MM.1S (cell line): ENCODE measurements around the gene PTPN1.
A peak's percentile ranks its signal among the peaks of the same experiment; 100 is the strongest.

Experiments used
- DNase-seq: peaks from one replicate; pipeline ENCODE4 v3.0.0-alpha.2; 2015
- H2AFZ ChIP-seq: fragments of 300-600 bp; sonication (generic); 2 replicates; pipeline ENCODE4 v1.6.0; 2016; ENCODE audit warnings: antibody characterized with exemption, low read length
- H3F3A ChIP-seq: fragments of 300-600 bp; sonication (generic); 2 replicates; pipeline ENCODE4 v1.6.1; 2016; ENCODE audit warnings: mild to moderate bottlenecking, antibody characterized with exemption, low read length, moderate library complexity, mixed read lengths; ENCODE audit not compliant: insufficient read depth
- H3K27ac ChIP-seq: fragments of 300-600 bp; sonication (generic); 2 replicates; pipeline ENCODE4 v1.5.1; 2016; ENCODE audit warnings: mild to moderate bottlenecking, low read length
- H3K27me3 ChIP-seq: fragments of 300-600 bp; sonication (generic); replicated peaks from 2 replicates; pipeline ENCODE4 v1.6.0; 2016; ENCODE audit warnings: low read length; ENCODE audit not compliant: insufficient read depth
- H3K36me3 ChIP-seq: fragments of 300-600 bp; sonication (generic); replicated peaks from 2 replicates; pipeline ENCODE4 v1.6.1; 2016; ENCODE audit warnings: mild to moderate bottlenecking, low read length, mixed read lengths; ENCODE audit not compliant: insufficient read depth
- H3K4me1 ChIP-seq: fragments of 300-600 bp; sonication (generic); 2 replicates; pipeline ENCODE4 v1.6.1; 2016; ENCODE audit warnings: low read length, mixed read lengths
- H3K4me2 ChIP-seq: fragments of 300-600 bp; sonication (generic); 2 replicates; pipeline ENCODE4 v1.6.0; 2016; ENCODE audit warnings: low read depth, low read length
- H3K4me3 ChIP-seq: fragments of 300-600 bp; sonication (generic); 2 replicates; pipeline ENCODE4 v1.5.1; 2016; ENCODE audit warnings: low read length, mixed read lengths
- H3K79me2 ChIP-seq: fragments of 300-600 bp; sonication (generic); 2 replicates; pipeline ENCODE4 v1.6.1; 2016; ENCODE audit warnings: mixed run types, low read length, mixed read lengths
- H3K9ac ChIP-seq: fragments of 300-600 bp; sonication (generic); 2 replicates; pipeline ENCODE4 v1.6.1; 2016; ENCODE audit warnings: low read length, mixed read lengths
- H3K9me2 ChIP-seq: fragments of 300-600 bp; sonication (generic); replicated peaks from 2 replicates; pipeline ENCODE4 v1.6.1; 2016; ENCODE audit warnings: mild to moderate bottlenecking, low read length, mixed read lengths; ENCODE audit not compliant: insufficient read depth
- H3K9me3 ChIP-seq: fragments of 300-600 bp; sonication (generic); replicated peaks from 2 replicates; pipeline ENCODE4 v1.6.1; 2016; ENCODE audit warnings: mild to moderate bottlenecking, low read length, mixed read lengths; ENCODE audit not compliant: insufficient read depth
- H4K20me1 ChIP-seq: fragments of 300-600 bp; sonication (generic); 2 replicates; pipeline ENCODE4 v1.6.1; 2016; ENCODE audit warnings: mild to moderate bottlenecking, low read length, moderate library complexity, mixed read lengths; ENCODE audit not compliant: insufficient read depth
- EZH2 ChIP-seq: fragments of 300-600 bp; sonication (generic); optimal IDR thresholded peaks from 2 replicates; pipeline ENCODE3; 2017; ENCODE audit warnings: low read depth, mild to moderate bottlenecking, antibody characterized with exemption, low read length, mixed read lengths
- EZH2phosphoT487 ChIP-seq: fragments of 300-600 bp; sonication (generic); IDR thresholded peaks from 2 replicates; pipeline ENCODE4 v1.6.1; 2018; ENCODE audit warnings: antibody characterized with exemption, low read length
- TF ChIP-seq, protein P1 (sequence below): fragments of 300-600 bp; sonication (generic); IDR thresholded peaks from 2 replicates; pipeline ENCODE4 v1.5.1; 2016; ENCODE audit warnings: antibody characterized with exemption, low read length, mixed read lengths

PTPN1 gene

DNA sequence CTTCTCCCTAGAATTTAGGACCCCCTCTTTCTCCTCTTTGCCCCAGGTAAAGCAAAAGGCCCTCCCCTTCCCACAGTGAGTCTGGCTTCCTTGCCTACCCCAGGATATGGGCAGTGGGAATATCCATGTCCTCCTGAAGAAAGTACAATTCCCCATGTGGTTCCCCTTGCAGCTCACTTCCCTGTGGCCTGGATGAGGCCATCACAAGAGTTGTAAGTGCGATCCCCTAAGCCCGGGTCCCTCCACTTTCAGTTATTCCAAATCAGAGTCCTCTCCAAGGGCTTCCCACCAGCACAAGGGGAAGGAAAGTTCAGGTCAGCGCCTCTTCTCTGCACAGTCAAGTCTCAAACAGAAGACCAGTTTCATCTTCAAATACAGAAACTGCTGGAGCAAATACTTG lies 10.2 kb upstream of the PTPN1 start:
- no peak overlapping the region for H3K4me3 ChIP-seq
- 0 out of 2 replicates have a peak, but pooled peaks cover 6% of the 10 kb centered on the region for H3K4me1 ChIP-seq
- no peaks in the 10 kb centered on the region for H3K27me3 ChIP-seq
- no peaks in the 10 kb centered on the region for H3K9me2 ChIP-seq
- TF ChIP-seq EZH2 (no peak), EZH2phosphoT487 (no peak)
- TF ChIP-seq, protein P1, sequence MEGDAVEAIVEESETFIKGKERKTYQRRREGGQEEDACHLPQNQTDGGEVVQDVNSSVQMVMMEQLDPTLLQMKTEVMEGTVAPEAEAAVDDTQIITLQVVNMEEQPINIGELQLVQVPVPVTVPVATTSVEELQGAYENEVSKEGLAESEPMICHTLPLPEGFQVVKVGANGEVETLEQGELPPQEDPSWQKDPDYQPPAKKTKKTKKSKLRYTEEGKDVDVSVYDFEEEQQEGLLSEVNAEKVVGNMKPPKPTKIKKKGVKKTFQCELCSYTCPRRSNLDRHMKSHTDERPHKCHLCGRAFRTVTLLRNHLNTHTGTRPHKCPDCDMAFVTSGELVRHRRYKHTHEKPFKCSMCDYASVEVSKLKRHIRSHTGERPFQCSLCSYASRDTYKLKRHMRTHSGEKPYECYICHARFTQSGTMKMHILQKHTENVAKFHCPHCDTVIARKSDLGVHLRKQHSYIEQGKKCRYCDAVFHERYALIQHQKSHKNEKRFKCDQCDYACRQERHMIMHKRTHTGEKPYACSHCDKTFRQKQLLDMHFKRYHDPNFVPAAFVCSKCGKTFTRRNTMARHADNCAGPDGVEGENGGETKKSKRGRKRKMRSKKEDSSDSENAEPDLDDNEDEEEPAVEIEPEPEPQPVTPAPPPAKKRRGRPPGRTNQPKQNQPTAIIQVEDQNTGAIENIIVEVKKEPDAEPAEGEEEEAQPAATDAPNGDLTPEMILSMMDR = no peak
- H3K27ac ChIP-seq = no peak overlapping the region
- no peak overlapping the region for H3K9ac ChIP-seq
- no peak overlapping the region for H3K4me2 ChIP-seq
- no peak overlapping the region for H2AFZ ChIP-seq
- DNase-seq = no peak
- H3K9me3 ChIP-seq = no peaks in the 10 kb centered on the region
- H3F3A ChIP-seq = no peaks in the 10 kb centered on the region
- H3K36me3 ChIP-seq = no peaks in the 10 kb centered on the region
- H4K20me1 ChIP-seq = no peaks in the 10 kb centered on the region
- H3K79me2 ChIP-seq = no peaks in the 10 kb centered on the region

DNA sequence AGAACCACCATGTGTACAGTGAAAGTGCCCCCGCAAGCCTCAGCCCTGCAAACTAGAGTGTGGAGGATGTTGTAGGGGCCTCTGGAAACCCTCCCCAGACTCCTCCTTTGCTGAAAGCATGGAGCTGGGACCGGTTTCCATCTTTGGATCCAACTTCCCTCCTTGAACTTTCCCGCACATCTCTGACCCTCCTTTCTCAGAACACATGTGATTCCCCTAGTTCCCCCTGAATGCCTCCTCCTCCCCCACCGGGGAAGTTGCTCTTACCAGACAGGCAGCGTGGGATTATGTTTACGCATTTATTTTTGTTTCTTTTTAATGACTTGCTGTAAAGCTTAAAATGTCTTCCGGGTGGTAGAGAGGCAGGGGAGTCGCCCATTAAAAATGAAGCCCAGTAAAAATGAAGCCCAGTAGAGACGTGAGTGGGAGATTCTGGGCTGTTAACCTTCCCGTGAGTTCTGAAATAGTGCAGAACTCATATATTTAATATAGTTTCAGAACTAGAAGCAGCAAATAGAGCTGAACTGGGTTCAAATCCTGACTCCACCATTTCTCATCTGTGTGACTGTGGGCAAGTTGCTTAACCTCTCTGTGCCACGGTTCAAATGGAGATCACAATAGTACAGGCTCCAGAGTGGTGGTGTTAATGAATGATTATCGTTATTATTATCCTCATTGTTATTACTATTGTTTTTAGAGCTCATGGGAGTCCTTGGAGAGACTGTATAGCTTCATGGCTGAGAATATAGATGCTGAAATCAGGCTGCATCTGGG lies 8.0 kb upstream of the PTPN1 start:
- no peaks in the 10 kb centered on the region for H3K36me3 ChIP-seq

DNA sequence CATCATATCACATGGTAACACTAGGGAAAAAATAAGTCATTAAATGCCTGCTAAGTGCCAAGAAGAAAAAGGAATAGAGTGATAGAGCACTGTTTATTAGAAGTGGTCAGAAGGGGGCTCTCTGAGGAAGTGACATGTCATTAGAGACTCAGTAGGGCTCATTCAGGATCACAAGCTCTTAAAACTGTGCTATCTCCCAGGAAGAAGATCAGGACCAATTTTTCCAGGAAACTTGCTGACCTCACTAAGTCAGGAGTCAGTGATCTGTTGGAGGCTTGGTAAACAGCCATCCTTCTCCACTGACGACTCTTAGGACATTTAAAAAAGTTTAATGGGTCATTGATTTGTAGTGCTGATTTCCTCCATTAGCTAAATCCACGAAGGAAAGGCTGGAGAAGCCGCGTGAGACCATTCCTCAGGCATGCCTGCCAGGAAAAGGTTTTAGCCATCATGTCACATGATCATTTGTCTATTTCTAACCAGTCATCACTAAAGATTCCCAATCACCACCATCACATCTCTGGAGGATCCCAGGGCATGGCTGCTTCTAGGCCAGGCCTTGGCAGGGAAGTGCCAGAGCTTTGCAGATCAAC lies 5.9 kb upstream of the PTPN1 start:
- Histone ChIP-seq H3F3A (no peaks in the 10 kb centered on the region), H3K9ac (no peak overlapping the region), H3K9me2 (no peaks in the 10 kb centered on the region), H3K4me2 (peak overlapping the region; percentile 31; the same call in 1 of the 2 replicates), H3K4me3 (no peak overlapping the region), H3K27me3 (no peaks in the 10 kb centered on the region), H4K20me1 (no peaks in the 10 kb centered on the region), H2AFZ (0 out of 2 replicates have a peak overlapping the region, but pooled peaks have one; percentile 46), H3K4me1 (peaks cover 9% of the 10 kb centered on the region), H3K27ac (no peak overlapping the region), H3K9me3 (no peaks in the 10 kb centered on the region), H3K79me2 (no peaks in the 10 kb centered on the region), H3K36me3 (no peaks in the 10 kb centered on the region)
- DNase-seq = no peak
- no peak for TF ChIP-seq EZH2phosphoT487
- TF ChIP-seq, protein P1 = no peak
- TF ChIP-seq EZH2 = no peak

More for the DNA sequence above, 8.0 kb upstream of the PTPN1 start:
- Histone ChIP-seq H3F3A (no peaks in the 10 kb centered on the region), H4K20me1 (no peaks in the 10 kb centered on the region), H3K9me2 (no peaks in the 10 kb centered on the region), H3K27ac (no peak overlapping the region), H3K27me3 (no peaks in the 10 kb centered on the region), H3K79me2 (no peaks in the 10 kb centered on the region), H3K9me3 (no peaks in the 10 kb centered on the region), H3K4me3 (no peak overlapping the region), H2AFZ (no peak overlapping the region), H3K4me2 (no peak overlapping the region), H3K9ac (no peak overlapping the region), H3K4me1 (0 out of 2 replicates have a peak, but pooled peaks cover 8% of the 10 kb centered on the region)
- no peak for DNase-seq
- TF ChIP-seq, protein P1 = no peak
- no peak for TF ChIP-seq EZH2
- TF ChIP-seq EZH2phosphoT487 = no peak
